LoVo (cell line): ENCODE data around the gene FGF9.

Experiments
- DNase-seq: peaks from one replicate; pipeline ENCODE4 v3.0.0-alpha.2; 2016; ENCODE audit warnings: low spot score

Gene FGF9

GRCh38 chr13:21674490-21675009 is 3.7 kb downstream of the FGF9 start:
- no peak for DNase-seq

GRCh38 chr13:21675095-21675991 is 4.5 kb downstream of the FGF9 start:
- peak; percentile 45 for DNase-seq

GRCh38 chr13:21676611-21677021 is 5.7 kb downstream of the FGF9 start:
- no peak for DNase-seq

- DNase-seq, result no peak
Measured at GRCh38 chr13:21677075-21677623, 6.3 kb downstream of the FGF9 start.

- DNase-seq, result peak; percentile 28
Measured at GRCh38 chr13:21683034-21683733, 12.3 kb downstream of the FGF9 start.

GRCh38 chr13:21684576-21684975 is 13.7 kb downstream of the FGF9 start:
- no peak for DNase-seq

- no peak for DNase-seq
Measured at GRCh38 chr13:21685485-21686064, 14.7 kb downstream of the FGF9 start.

- DNase-seq, result no peak
Measured at GRCh38 chr13:21686751-21687391, 16.0 kb downstream of the FGF9 start.

- DNase-seq, result no peak
Measured at GRCh38 chr13:21688056-21688455, 17.2 kb downstream of the FGF9 start.

GRCh38 chr13:21689097-21689496 is 18.2 kb downstream of the FGF9 start:
- DNase-seq, result no peak

GRCh38 chr13:21690955-21691354 is 20.1 kb downstream of the FGF9 start:
- DNase-seq, result no peak

GRCh38 chr13:21691500-21691899 is 20.6 kb downstream of the FGF9 start:
- DNase-seq, result no peak

- DNase-seq, result no peak
Measured at GRCh38 chr13:21691928-21692327, 21.1 kb downstream of the FGF9 start.

- no peak for DNase-seq
Measured at GRCh38 chr13:21694831-21695230, 24.0 kb downstream of the FGF9 start.

GRCh38 chr13:21695546-21695945 is 24.7 kb downstream of the FGF9 start:
- no peak for DNase-seq

GRCh38 chr13:21696865-21697448 is 26.1 kb downstream of the FGF9 start:
- no peak for DNase-seq

GRCh38 chr13:21698817-21699679 is 28.2 kb downstream of the FGF9 start:
- DNase-seq, result no peak

- no peak for DNase-seq
Measured at GRCh38 chr13:21701460-21701859, 30.6 kb downstream of the FGF9 start.

GRCh38 chr13:21703846-21704245 is 33.0 kb downstream of the FGF9 start:
- no peak for DNase-seq

GRCh38 chr13:21707586-21707985 is 36.7 kb downstream of the FGF9 start:
- DNase-seq, result no peak

GRCh38 chr13:21709697-21710096 is 38.8 kb downstream of the FGF9 start:
- no peak for DNase-seq
